Activated T-cell treated with anti-CD3 and anti-CD28 coated beads for 48 hours (primary cell): ENCODE measurements around the gene FBN2.
"Not testable (repeated sequence)": the region's sequence is repeated elsewhere in the genome, so short reads cannot be mapped to it uniquely, and the experiment has no call there.

Experiments
- DNase-seq: peaks from one replicate; pipeline ENCODE4 v3.0.0-alpha.2; 2020; ENCODE audit warnings: low read depth

The FBN2 gene

GRCh38 chr5:128357226-128357625, 180.8 kb downstream of the FBN2 start:
- no peak for DNase-seq

GRCh38 chr5:128355961-128356360, 182.1 kb downstream of the FBN2 start:
- no peak for DNase-seq

GRCh38 chr5:128353441-128354107, 184.5 kb downstream of the FBN2 start:
- DNase-seq: no peak

DNA sequence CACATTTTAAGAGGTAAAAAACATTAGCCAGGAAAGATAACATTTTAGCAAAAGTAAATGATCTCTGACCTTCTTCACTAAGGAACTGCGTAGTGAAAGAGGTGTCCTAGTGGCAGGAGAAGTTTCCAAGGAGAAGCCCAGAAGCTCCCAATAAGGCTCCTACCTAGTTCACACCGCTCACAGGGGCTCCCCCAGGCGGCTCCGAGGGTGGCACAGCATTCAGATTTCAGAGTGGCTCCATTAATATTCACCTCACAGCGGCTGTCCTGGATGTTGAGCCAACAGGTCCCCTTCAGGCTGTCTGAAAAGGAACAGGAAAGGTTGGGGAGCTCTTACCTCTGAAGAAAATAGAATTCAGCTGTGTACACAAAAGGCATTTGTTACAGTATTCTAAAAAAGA, 187.3 kb downstream of the FBN2 start:
- no peak for DNase-seq

GRCh38 chr5:128349044-128349858, 188.8 kb downstream of the FBN2 start:
- no peak for DNase-seq

- DNase-seq: no peak
These were observed 192.0 kb downstream of the FBN2 start for GRCh38 chr5:128346038-128346437.

DNA sequence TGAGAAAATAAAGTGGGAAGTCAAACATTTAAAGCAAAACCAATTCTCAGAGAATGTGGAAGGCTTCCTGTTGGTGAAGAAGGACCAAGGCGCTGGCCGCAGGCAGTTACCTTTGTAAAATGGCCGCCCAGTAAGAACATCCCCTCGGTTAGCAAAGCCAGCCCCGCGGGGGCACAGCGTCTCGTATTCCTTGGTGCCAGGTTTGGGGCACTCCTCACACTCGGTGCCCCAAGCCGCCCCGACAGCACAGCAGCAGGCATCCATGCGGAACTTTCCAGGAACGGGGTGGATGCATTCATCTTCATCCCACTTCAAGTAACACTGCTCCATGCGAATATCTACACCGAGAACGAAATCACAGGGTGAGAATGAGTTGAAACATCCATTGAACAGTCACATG, 192.8 kb downstream of the FBN2 start:
- no peak for DNase-seq

DNA sequence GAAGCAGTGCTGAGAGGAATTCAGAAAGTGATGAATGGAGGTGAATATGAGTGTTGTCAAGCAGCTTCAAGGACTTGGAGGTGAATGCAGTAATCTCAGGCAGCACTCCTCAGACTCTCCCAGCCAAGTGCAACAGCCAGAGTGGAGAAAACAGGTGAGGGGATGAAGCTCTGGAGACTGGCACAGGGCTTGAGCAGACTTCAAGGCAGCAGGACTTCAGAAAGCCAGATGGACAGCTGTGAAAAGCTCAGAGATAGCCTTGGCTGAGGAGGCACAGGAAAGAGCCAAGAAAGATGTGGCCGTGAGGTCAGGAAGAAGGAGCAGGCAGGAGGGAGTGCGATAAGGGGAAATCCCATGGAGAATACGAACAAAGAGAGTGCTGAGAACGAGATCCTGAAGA, 194.9 kb downstream of the FBN2 start:
- no peak for DNase-seq

DNA sequence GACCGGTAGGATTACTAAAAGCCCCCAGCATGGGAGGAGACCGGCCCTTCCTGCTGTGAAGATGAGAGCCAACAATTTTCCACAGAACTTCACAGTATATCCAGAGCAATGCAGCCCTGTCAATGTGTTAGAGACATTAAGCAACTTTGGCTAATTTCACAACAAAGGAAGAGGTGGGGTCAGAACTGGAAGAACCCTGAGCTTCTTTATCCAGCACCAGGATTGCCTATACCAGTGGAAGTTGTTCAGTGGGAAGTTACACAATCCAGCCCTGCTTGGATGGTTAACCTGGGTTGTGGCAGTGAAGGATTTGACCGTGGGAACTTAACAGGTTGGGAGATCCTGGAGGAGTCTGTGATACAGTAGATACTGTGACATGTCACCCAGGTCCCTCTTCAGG, 197.0 kb downstream of the FBN2 start:
- no peak for DNase-seq

GRCh38 chr5:128340648-128341047, 197.4 kb downstream of the FBN2 start:
- DNase-seq: no peak

DNA sequence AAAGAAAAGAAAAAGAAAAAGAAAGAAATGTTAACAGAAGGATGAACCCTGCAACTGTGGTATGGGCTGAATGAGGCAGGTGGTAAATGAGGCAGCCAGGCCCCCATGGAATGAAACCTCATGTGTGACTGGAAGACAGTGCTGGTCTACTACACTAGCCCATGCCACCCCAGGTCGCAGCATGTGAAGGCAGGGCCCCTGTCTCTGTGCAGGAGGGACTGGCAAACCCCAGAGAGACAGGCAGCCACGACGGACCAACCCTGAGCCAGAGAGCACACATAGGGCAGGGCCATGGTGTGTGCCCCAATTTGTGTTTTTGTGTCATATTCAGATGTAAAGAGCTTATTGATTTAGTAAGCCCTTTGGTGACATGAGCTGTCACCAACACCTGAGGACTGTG, 198.5 kb downstream of the FBN2 start:
- no peak for DNase-seq

GRCh38 chr5:128338649-128339048, 199.4 kb downstream of the FBN2 start:
- no peak for DNase-seq

- no peak for DNase-seq
These were observed 202.7 kb downstream of the FBN2 start for GRCh38 chr5:128335339-128335738.

- DNase-seq: no peak
These were observed 203.9 kb downstream of the FBN2 start for GRCh38 chr5:128334010-128334716.

DNA sequence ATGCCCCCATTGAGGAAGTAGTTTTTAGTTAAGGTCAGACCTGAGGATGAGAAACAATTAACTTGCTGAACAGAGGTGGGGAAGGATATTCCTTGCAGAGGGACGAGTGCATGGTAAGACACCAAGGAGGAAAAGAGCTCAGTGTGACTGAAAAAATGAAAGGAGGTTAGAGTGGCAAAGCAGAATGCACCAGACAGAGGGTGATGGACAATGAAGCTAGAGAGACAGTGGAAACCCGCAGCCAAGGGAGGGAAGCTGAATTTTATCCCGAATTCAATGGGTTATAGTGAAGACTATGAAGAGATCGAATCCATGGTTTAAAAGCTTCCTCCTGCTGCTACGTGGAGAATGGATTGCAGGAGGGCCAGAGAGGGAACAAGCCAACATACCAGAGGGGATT, 206.8 kb downstream of the FBN2 start:
- DNase-seq: no peak

DNA sequence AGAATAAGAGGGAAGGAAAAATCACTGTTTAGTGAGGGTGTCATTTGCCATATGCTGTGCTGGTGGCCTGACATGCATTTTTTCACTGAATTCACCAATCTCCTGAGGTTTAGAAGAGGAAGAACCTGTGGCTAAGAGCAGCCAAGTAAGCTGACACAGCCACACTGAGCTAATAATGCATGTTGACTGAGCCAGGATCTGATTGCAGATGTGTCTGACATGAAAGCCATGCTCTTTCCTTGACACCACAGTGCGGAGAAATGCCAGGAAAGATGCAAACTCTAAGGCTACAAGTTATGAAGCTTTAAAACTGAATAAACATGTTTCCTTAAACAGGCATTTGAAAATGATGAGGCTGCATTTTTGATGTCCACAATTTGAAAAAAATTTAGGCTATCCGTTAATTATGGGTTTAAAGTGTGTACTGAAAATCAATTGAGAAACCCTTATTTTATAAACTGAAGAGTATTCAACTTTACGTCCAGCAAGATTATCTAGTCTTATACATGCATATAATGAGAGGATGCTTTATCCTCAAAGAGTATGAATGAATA, 208.6 kb downstream of the FBN2 start:
- no peak for DNase-seq

GRCh38 chr5:128328446-128328845, 209.6 kb downstream of the FBN2 start:
- DNase-seq: no peak

GRCh38 chr5:128328007-128328406, 210.0 kb downstream of the FBN2 start:
- DNase-seq: no peak

DNA sequence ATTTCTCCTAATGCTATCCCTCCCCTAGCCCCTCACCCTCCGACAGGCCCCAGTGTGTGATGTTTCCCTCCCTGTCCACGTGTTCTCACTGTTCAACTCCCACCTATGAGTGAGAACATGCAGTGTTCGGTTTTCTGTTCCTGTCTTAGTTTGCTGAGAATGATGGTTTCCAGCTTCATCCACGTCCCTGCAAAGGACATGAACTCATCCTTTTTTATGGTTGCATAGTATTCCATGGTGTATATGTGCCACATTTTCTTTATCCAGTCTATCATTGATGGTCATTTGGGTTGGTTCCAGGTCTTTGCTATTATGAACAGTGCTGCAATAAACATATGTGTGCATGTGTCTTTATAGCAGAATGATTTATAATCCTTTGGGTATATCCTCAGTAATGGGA, 216.6 kb downstream of the FBN2 start:
- not testable (repeated sequence) for DNase-seq

GRCh38 chr5:128318691-128319090, 219.4 kb downstream of the FBN2 start:
- DNase-seq: no peak

DNA sequence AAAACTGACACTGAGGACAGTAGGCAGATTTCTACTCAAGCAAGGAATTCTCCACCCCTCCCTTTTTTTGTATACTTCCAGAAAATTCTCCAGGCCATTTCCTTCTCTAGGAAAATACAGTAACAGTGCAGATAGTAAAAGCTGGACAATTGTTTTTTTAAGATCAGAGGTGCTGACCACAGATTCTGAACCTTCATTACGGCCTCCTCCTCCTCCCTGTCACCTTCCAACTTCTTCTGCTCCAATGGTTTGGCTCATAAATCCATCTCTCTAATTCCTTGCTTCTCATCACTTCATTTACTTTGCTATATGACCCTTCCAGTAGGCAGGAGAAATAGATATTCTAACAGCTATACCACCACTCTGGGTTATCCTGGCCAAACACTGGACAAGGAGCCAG, 220.6 kb downstream of the FBN2 start:
- DNase-seq: no peak

- DNase-seq: no peak
These were observed 222.4 kb downstream of the FBN2 start for GRCh38 chr5:128315671-128316070.

DNA sequence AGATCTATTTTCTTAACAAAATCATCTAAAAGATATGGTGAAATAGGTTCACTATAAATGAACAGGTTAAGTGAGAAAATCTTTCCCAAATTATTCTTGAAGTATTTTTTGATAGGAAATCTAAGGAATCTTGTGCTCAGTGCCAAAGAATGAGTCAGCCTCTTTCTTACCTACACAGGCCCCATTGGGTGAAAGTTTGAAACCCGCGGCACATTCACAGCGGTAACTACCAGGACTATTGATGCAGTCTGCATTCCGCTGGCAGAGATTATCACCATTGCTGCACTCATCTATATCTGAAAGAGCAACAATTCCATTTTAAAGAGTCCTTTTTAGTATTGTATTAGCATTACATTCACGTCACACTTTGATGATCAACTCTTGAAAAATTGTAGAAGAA, 232.7 kb downstream of the FBN2 start:
- DNase-seq: no peak
